Bronchial epithelial cell (primary cell): Measurements from ENCODE around the gene IL25. TPM values are rescaled to one million over a fixed set of nuclear protein-coding genes. Genes with fewer than 3 reads are reported as not detected.

Experiments used
- DNase-seq: peaks from one replicate; pipeline ENCODE4 v3.0.0-alpha.2; 2010; ENCODE audit warnings: low read depth
- FAIRE-seq: peaks from 2 replicates; lab custom pipeline; 2011; peaks lifted over from hg19 to GRCh38; lab: Jason Lieb, UNC
- H3K27me3 ChIP-seq: 2 replicates; pipeline ENCODE4 v1.5.1; 2011; ENCODE audit warnings: low read length; ENCODE audit not compliant: control insufficient read depth, insufficient read depth
- H3K36me3 ChIP-seq: 2 replicates; pipeline ENCODE4 v1.5.1; 2011; ENCODE audit warnings: low read length; ENCODE audit not compliant: control insufficient read depth, insufficient read depth
- H3K4me3 ChIP-seq: 2 replicates; pipeline ENCODE4 v1.5.1; 2011; ENCODE audit warnings: mild to moderate bottlenecking, low read depth, low read length, control low read depth
- total RNA-seq: library from RNA; depleted of rRNA; stranded (reverse); fragments of >200 nt; gene quantifications from 2 replicates; pipeline ENCODE4 v1.2.1, GENCODE V29; 2014
- TF ChIP-seq, protein P1 (sequence below): IDR thresholded peaks from 2 replicates; pipeline ENCODE4 v1.5.1; 2011; ENCODE audit warnings: mild to moderate bottlenecking, moderate library complexity, low read length, control low read depth, inconsistent platforms; ENCODE audit not compliant: insufficient read depth, severe bottlenecking

Gene IL25
- total RNA-seq, 1 donor from 2014 or later = not detected

DNA sequence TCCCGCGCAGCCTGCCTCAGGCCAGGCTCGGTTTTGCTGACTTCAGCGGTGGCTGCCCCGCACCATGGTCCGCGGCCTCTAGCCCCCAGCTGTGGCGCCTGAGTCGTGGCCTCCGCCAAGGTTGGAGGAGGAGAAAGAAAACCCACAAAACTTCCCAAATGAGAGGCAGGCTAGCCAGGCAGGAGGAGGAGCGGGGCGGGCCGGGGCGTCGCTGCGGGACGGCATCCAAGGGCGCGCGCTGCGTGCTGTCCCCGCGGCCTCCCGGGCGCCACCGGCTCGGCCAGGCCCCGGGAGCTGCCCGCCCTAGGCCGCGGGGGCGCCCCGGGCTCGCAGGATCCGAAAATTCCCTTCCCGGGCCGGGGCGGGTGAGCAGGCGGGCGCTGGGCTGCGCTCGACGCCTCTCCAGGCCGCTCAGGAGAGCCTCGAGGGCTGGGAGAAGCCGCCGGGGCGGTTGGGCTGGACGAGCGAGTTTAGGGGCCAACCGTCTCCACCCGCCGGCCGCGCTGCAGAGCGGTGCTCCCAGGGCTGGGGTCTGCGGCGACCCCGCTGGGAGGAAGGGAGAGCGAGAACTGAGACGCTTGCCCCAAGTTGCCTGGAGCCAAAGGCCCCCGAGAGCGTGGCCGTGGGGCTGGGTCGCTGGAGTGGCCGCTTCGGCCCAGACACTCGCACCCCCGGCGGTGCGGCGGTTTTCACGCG lies 7.4 kb upstream of the IL25 start, which contains the start of gene EFS:
TSS of gene EFS (minus strand) at position 137 of the 696 bp plus-strand sequence. CDS start 147 bp downstream, outside the sequence.
- TF ChIP-seq, protein P1, sequence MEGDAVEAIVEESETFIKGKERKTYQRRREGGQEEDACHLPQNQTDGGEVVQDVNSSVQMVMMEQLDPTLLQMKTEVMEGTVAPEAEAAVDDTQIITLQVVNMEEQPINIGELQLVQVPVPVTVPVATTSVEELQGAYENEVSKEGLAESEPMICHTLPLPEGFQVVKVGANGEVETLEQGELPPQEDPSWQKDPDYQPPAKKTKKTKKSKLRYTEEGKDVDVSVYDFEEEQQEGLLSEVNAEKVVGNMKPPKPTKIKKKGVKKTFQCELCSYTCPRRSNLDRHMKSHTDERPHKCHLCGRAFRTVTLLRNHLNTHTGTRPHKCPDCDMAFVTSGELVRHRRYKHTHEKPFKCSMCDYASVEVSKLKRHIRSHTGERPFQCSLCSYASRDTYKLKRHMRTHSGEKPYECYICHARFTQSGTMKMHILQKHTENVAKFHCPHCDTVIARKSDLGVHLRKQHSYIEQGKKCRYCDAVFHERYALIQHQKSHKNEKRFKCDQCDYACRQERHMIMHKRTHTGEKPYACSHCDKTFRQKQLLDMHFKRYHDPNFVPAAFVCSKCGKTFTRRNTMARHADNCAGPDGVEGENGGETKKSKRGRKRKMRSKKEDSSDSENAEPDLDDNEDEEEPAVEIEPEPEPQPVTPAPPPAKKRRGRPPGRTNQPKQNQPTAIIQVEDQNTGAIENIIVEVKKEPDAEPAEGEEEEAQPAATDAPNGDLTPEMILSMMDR = no peak
- Histone ChIP-seq H3K4me3 (peak within 1 kb of the TSS; percentile 52), H3K27me3 (no peaks in the 10 kb centered on the region), H3K36me3 (peaks cover 3% of the 10 kb centered on the region)
- FAIRE-seq (no peak), DNase-seq (peak; percentile 18)

DNA sequence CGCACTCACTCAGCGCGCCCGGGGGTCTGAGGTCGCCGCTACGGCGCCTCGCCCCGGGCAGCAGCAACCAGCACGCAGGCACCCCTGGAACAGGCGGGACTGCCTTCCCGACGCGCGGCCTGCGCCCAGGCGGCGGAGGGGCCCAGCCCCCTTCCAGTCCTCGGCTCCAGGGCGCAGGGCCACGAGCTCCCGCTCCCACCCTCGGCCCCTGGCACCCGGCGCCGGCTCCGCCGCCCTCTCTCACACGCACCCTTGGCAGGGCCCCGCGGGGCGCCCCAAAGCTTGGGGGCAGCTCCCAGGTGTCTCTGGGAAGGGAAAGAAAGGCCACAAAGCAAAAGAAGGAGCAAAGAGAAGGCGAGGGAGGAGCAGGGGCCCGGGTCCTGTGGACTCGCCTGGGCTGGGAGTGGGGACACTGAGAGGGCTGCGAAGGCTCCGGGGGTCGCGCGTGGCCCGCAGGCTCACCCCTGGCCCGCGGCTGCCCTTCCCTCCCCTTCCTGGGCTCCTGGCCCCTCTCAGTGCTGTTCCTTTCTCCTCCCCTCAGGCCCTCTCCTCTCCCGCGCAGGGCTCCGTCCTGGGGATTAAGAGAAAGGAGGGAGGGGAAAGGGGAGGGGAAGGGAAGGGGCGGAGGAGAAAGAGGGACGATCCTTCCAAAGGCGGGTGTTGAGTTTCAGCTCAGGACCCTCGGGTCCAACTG lies 6.7 kb upstream of the IL25 start:
- peak; percentile 50 for DNase-seq

DNA sequence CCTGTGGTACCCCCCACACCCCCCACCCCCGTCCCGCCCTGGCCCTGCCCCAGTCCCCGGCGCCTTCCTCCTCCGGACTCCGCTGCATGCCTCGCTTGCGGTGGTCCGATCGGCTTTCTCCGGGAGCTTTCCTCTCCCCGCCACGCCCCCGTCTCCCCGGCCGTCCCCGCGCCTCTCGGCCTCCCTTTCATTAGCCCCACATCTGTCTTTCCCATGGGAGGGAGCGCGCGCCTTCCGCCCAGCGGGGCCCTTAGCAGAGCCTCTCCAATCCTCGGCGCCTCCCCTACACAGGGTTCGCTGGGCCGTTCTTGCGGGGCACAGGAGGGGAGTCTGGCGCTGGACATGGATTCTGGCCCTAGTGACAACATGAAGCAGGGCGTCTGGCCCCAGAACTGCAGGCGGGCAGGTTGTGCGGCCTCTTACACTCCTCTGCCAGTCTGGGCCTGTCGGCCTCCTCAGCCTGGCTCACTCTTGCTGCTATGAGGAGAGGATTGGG lies 6.1 kb upstream of the IL25 start:
- TF ChIP-seq, protein P1 = no peak

More for the DNA sequence above, 6.7 kb upstream of the IL25 start:
- H3K27me3 ChIP-seq = no peaks in the 10 kb centered on the region
- no peaks in the 10 kb centered on the region for H3K36me3 ChIP-seq
- no peak for FAIRE-seq
- H3K4me3 ChIP-seq = peak overlapping the region; percentile 52
- TF ChIP-seq, protein P1 = no peak

DNA sequence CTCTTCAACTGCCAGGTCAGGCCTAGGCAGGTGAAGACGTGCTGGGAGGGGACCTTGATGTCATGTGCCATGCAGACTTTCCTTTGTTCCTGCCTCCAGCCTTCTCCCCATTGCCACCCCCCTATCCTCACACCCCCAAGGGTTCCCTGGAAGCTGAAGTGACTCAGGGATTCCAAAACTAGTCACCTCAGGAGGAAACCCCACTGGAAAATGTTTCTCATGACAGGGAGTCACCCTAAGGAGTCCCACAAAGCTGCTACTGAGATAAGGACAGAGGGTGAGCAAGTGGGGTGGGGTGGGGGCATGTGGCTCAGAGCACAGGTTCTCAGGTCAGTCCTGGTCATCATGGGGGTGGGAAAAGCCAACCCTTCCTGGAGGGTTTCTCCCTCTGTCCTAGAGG lies 2.4 kb upstream of the IL25 start:
- H3K27me3 ChIP-seq = no peaks in the 10 kb centered on the region
- H3K36me3 ChIP-seq = no peaks in the 10 kb centered on the region
- no peak for FAIRE-seq
- TF ChIP-seq, protein P1 = no peak
- H3K4me3 ChIP-seq = no peak overlapping the region
- DNase-seq = no peak

More for the DNA sequence above, 6.1 kb upstream of the IL25 start:
- Histone ChIP-seq H3K4me3 (peak overlapping the region; percentile 52), H3K27me3 (no peaks in the 10 kb centered on the region), H3K36me3 (no peaks in the 10 kb centered on the region)
- no peak for FAIRE-seq
- peak; percentile 71 for DNase-seq

DNA sequence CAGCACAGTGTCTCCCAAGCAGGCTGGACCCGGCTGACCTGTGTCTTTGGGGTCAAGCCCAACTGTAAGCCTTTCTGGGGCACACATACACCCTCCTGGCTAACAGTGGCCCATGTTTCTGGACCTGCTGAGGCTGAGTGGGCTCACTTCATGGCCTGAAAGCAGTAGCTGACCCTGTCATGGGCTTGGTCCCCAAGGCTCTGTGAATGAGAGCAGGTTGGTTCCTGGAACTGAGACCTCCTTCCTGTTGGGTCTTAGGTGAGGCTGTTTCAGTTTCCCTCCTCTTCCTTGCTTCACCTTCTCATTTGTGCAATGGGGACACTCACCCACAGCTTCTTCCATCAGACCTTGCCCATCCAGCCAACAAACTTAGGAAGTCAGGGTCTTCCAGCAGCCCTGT lies 744 bp upstream of the IL25 start:
- H3K36me3 ChIP-seq = no peaks in the 10 kb centered on the region
- no peak for FAIRE-seq
- TF ChIP-seq, protein P1 = no peak
- no peaks in the 10 kb centered on the region for H3K27me3 ChIP-seq
- no peak for DNase-seq
- H3K4me3 ChIP-seq = no peak overlapping the region
